ENCODE measurements around the gene ITGBL1.

DNA sequence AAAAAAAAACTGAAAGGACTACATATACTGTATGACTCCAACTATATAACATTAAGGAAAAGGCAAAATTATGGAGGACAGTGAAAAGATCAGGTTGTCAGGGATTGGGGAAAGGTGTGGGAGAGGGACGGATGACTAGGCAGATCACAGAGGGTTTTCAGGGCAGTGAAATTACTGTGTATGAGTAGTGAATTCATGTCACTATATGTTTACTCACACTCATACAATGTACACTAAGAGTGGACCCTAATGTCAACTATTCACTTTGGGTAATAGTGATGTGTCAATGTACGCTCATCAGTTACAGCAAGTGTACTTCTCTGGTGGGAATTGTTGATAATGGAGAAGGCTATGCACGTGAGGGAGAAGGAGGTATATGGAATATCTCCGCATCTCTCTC, 144.3 kb downstream of the ITGBL1 start:
- TF ChIP-seq, protein P1, sequence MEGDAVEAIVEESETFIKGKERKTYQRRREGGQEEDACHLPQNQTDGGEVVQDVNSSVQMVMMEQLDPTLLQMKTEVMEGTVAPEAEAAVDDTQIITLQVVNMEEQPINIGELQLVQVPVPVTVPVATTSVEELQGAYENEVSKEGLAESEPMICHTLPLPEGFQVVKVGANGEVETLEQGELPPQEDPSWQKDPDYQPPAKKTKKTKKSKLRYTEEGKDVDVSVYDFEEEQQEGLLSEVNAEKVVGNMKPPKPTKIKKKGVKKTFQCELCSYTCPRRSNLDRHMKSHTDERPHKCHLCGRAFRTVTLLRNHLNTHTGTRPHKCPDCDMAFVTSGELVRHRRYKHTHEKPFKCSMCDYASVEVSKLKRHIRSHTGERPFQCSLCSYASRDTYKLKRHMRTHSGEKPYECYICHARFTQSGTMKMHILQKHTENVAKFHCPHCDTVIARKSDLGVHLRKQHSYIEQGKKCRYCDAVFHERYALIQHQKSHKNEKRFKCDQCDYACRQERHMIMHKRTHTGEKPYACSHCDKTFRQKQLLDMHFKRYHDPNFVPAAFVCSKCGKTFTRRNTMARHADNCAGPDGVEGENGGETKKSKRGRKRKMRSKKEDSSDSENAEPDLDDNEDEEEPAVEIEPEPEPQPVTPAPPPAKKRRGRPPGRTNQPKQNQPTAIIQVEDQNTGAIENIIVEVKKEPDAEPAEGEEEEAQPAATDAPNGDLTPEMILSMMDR (IDR thresholded peaks at IDR 0.05): no peak
- TF ChIP-seq POLR2A (IDR thresholded peaks at IDR 0.05): no peak
